B cell (primary cell): ENCODE results near the gene GRPR.

Experiments used
- EZH2 ChIP-seq: IDR thresholded peaks from 2 replicates; pipeline ENCODE4 v1.6.1; 2012; ENCODE audit warnings: borderline replicate concordance, low read depth, mild to moderate bottlenecking, moderate library complexity, low read length; ENCODE audit not compliant: insufficient read depth, poor library complexity, severe bottlenecking
- TF ChIP-seq, protein P1 (sequence below): fragments of 200-600 bp; IDR thresholded peaks from one replicate; pipeline ENCODE4 v1.8.0; 2022; ENCODE audit warnings: antibody characterized with exemption, mild to moderate bottlenecking

DNA sequence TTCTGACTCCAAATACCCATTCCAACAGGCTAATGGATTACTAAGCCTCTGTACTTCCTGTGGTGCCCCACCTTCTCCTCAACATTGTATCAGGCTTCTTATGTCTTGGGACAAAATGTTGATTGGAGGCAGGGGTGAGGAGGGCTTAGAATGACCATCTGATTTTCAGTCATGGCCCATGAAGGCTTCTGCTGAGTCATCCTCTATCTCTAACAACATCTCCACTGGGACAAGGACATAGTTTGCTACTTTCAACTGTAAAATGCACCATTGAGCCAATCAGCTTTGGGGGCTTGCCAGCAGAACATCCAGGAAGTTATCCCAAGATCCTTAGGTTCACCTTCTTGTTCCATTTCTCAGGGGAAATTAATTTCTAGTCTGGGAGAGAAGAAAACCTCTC is 73.5 kb downstream of the GRPR start:
- TF ChIP-seq, protein P1, sequence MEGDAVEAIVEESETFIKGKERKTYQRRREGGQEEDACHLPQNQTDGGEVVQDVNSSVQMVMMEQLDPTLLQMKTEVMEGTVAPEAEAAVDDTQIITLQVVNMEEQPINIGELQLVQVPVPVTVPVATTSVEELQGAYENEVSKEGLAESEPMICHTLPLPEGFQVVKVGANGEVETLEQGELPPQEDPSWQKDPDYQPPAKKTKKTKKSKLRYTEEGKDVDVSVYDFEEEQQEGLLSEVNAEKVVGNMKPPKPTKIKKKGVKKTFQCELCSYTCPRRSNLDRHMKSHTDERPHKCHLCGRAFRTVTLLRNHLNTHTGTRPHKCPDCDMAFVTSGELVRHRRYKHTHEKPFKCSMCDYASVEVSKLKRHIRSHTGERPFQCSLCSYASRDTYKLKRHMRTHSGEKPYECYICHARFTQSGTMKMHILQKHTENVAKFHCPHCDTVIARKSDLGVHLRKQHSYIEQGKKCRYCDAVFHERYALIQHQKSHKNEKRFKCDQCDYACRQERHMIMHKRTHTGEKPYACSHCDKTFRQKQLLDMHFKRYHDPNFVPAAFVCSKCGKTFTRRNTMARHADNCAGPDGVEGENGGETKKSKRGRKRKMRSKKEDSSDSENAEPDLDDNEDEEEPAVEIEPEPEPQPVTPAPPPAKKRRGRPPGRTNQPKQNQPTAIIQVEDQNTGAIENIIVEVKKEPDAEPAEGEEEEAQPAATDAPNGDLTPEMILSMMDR = no peak
- TF ChIP-seq EZH2 = no peak
